ENCODE measurements around the gene OR6B3.

The OR6B3 gene

GRCh38 chr2:240043279-240043989, 9.9 kb downstream of the OR6B3 start:
- DNase-seq: no peak

GRCh38 chr2:240042740-240043139, 10.6 kb downstream of the OR6B3 start:
- no peak for DNase-seq

DNA sequence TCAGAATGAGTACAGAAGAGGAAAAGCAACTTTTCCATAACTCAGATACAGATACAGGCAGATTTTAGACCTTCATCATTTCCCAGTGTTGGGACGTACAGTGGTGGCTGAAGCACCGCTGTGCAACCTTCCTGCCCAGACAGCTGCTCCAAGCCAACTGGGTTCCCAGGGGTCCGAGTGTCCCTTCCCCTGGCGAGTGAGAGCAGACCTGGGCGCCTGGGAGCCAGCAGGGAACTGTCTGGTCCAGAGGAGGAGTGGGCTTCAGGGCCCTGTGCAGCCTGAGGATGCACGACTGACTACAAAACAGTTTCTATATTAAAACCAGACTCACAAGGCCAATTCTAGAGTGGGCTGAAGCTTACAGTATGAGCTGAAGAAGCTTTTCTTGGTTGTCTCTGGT, 12.0 kb downstream of the OR6B3 start:
- DNase-seq: no peak

- no peak for DNase-seq
Observed at GRCh38 chr2:240037358-240037757, 16.0 kb downstream of the OR6B3 start.

- no peak for DNase-seq
Observed at GRCh38 chr2:240033330-240033678, 20.0 kb downstream of the OR6B3 start.

- no peak for DNase-seq
Observed at GRCh38 chr2:240032406-240033329, 20.7 kb downstream of the OR6B3 start.

DNA sequence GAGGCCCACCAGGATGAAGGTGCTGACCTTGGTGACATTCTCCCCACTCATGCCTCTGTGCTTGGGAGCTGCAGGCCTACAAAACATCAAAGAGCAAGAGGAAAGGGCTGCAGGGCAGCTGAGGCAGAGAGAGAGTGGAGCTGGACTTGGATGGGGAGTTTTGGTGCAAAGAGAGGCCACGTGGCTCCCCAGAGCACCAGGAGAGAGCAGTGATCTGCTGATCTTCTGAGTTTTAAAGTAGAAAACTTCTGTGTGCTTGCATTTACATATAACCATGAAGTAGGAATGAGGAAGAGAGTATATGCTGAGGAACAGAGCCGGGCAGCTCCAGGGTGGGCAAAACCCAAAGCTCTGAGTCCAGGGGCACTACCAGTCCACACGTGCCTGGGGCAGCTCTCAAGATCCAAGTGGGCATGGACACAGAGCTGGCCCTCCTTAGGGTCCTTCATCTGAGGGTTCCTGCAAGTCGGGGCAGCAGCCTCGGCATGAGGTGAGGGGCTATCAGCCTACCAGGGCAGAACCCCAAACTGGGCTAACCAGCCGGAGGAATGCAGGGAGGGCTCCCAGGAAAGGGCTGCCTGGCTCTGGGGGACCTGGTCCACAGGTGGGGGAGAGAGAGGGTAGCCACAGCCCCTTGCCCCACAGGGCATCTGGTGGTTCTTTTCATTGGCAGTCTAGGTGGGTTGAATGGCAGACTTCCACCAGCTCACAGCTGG, 22.8 kb downstream of the OR6B3 start, which contains the start of gene OR6B2:
Gene OR6B2, minus strand, starts transcription at position 51 of the 716 bp plus-strand sequence. Its CDS starts 0 bp downstream, at position 51.
- DNase-seq: no peak

GRCh38 chr2:240024766-240025165, 28.6 kb downstream of the OR6B3 start:
- DNase-seq: no peak

GRCh38 chr2:240023792-240024191, 29.5 kb downstream of the OR6B3 start:
- DNase-seq: no peak

- DNase-seq: peak; percentile 38
Observed at GRCh38 chr2:240021488-240022104, 31.7 kb downstream of the OR6B3 start.

DNA sequence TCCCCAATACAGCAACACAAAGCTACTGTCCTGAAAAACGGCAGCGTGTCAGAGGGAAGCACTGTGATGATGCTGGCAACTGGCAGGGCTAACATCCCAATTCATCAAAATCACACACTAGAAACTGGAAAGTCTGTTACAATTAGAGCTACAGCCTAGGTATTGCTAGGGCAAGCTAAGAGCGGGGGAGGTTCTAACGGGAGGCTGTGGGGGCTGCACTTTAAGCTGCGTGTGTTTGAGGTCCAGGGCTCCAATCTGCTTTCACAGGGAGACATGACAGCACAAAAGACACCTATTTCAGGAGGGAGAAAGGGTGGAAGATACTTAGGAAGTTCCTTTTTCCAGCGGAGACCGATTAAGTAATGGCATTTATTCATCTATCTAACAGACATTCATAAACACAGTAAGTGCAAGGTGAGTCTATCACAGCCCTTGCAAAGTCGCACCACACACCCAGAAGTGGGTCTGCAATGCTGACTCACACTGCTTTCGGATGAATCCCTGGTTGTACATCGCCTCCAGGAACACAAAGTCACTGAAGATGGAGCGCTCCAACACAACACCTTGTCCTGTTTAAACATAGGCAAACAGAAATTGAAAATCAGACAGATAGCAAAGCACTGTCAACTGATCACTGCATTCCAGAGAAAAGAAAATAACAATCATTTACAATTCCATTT, 35.1 kb downstream of the OR6B3 start:
- no peak for DNase-seq

- no peak for DNase-seq
Observed at GRCh38 chr2:240014327-240014726, 39.0 kb downstream of the OR6B3 start.

GRCh38 chr2:240013343-240013742, 40.0 kb downstream of the OR6B3 start:
- peak; percentile 33 for DNase-seq

DNA sequence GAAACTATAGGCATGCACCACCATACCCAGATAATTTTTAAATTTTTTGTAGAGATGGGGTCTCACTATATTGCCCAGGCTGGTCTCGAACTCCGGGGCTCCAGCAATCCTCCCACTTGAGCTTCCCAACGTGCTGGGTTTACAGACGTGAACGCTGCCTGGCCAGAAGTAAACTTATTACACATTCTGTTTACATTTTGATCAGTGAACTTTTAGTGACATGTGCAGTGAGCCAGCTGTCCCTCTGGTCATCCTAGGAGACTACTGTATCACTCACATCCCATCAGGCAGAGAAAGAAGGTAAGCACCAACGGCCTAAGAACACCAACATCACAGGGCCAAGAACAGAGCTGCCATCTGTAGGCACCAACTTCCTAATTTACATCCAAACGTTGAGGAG, 50.3 kb downstream of the OR6B3 start:
- DNase-seq: no peak

DNA sequence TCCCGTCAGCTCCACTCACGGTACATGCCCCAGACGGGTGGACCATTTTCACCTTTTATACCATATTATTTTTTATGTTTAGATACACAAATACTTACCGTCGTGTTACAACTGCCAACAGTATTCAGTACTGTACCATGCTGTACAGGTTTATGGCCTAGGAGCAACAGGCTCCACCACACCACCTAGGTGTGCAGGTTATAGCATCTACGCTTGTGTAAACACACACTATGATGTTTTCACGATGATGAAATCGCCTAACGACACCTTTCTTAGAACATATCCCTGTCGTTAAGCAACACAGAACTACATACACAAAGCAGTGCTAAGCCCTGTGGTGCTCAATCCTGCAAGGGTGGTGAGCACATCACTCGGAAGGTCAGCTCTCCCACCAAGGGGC, 52.6 kb downstream of the OR6B3 start:
- no peak for DNase-seq

- no peak for DNase-seq
Observed at GRCh38 chr2:239997686-239998409, 55.5 kb downstream of the OR6B3 start.
